Stimulated activated CD4-positive, alpha-beta T cell treated with anti-CD3 and anti-CD28 coated beads, TNF-alpha, amount 100 ng/mL, for 4 hours (primary cell): ENCODE measurements around the gene ANKRD53.
"Not testable (repeated sequence)": the region's sequence is repeated elsewhere in the genome, so short reads cannot be mapped to it uniquely, and the experiment has no call there.

Experiments used
- DNase-seq, 3 experiments: peaks; one replicate each; pipeline ENCODE4 v3.0.0-alpha.2; 2020; ENCODE audit warnings: low read depth in 3 of 3

Gene ANKRD53

DNA sequence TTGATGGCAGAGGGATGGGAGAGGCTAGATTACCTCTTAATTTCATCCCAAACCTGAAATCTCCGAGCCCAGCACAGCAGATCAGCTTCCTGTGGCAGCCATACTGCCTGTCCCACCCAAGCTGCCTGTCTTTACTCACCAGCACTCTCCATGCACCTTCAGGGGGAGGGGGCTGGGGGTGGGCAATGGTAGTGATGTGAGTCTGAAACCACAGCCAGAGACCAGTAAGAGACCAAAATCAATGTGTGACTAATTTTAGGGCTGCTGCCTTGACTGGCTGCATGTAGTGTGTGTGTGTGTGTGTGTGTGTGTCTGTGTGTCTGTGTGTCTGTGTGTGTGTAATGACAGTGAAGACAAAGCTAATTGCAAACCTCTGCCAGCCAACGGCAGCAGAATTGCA, 27.9 kb downstream of the ANKRD53 start:
- no peak for DNase-seq

DNA sequence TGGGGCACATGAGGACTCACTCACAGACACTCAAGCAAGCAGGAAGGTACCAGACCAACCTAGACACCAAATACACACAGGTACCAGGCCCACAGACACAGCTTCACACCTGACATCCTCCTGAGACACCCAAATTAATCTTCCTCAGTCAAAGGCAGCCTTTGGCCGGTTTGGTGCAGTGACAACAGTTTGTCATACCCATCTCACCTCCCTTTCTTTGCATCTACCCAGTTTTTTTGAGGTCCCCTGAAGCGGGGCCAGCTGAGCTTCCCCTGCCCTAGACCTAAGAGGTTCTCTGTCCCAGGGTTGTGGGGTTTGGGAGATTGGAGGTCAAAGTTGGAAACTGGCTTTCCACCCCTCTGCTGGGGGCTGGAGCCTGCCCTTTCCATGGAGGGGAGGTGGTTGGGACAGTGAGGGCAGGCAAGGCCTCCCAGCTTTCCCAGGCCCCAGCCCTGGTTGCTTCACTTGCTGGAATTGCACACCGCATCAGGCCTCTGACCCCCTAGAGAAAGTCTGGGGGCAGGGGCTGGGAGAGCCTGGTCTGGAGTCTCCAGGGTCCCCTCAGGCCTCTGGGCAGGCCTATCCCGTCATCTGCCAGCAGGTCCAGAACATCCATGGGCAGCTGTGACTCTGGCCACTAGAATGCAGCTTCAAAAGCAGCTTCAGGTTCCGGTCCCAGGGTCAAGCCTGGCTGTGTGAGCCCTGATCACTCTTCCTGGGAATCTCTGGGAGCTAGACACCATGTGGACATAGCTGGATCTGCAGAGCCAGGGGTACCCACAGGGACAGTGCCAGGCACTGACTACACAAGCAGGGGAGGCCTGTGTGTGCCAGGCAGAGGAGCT, 28.7 kb downstream of the ANKRD53 start:
- no peak for DNase-seq

DNA sequence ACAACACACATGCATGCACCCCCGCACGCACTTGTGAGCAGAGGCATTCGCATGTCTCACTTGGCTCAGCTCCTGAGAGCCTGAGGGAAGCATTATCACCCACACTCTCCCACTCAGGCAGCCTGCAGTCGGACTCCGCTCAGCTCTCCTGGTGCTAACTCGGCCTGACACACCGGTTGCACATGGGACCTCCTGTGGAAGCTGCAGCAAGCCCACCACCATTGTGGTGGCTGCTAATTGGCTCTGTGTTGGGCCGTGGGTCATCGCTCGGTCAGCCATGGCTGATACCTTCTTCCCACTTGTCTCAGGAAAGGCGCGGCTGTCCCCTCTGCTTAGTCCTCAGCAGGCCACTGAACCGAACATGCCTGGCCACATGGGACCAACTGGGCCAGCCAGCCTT, 29.9 kb downstream of the ANKRD53 start:
- DNase-seq = no peak

DNA sequence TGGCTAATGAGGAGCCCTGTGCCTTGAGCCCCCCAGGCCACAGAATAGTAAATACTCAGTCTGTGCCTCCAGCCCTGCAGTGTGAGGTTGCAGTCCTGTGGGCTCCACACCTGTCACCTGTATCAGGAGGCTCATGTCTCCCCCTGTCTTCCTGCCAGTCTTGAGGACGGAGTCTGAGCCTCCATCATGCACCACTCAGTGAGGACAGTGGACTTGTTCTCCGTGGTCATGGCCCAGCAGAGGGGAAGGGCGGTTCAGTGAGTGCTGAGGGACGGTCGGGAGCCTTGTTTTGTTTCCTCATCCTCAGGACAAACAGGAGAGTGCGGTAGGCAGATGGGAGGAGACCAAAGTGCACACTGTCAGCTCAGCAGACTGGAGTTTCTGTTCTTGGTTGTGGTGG, 33.4 kb downstream of the ANKRD53 start:
- DNase-seq = not testable (repeated sequence)

DNA sequence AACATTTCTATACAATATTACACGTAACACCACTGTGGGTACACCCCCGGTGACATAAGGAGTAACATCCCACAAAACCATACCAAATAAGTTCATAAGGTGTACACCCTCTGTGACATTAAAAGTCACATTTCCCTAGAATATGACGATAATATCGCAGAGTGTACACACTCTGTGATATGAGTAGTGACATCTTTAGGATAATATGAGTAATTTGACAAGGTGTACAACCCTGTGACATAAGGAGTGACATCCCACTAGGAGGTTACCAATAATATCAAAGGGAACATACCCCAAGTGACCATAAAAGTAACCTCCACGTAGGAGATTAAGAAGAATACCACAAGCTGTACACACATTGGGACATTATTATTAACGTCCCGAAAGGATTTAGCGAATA, 40.2 kb downstream of the ANKRD53 start:
- DNase-seq = no peak

GRCh38 chr2:71019989-71020388, 41.6 kb downstream of the ANKRD53 start:
- DNase-seq = not testable (repeated sequence)

DNA sequence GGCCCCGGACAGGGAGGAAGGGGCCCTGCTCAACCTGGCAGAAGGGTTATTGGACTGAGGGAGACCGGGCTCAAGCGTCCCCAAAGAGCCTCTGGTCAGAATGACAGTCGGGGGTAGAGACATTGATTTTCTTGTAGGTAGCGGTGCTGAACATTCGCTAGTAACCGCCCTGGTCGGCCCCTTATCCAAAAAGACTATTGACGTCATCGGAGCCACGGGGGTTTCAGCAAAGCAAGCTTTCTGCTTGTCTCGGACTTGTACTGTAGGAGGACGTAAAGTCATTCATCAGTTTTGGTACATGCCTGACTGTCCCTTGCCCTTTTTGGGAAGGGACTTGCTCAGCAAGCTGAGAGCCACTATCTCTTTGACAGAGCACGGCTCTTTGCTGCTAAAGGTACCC, 43.0 kb downstream of the ANKRD53 start:
- DNase-seq = not testable (repeated sequence)

- DNase-seq = peak; percentile 34 to 67 (median 62)
Measured at GRCh38 chr2:71023553-71024243, 45.3 kb downstream of the ANKRD53 start.
